Sigmoid colon (tissue), 7 donors: ENCODE measurements around the gene NIPA2. TPM values are rescaled to one million over a fixed set of nuclear protein-coding genes. Genes with fewer than 3 reads are reported as not detected.

Experiments used
- DNase-seq: peaks from one replicate; pipeline ENCODE4 v3.0.0-alpha.2; 2019
- H3K27ac ChIP-seq, 4 donors: fragments of 200-600 bp; sonication (generic); one replicate each; pipeline ENCODE4 v1.5.1; 2016 to 2019; ENCODE audit warnings: mild to moderate bottlenecking in 1 of 4
- H3K27me3 ChIP-seq, 3 donors: fragments of 200-600 bp; sonication (generic); one replicate each; pipeline ENCODE4 v1.5.1; 2019; ENCODE audit warnings: mild to moderate bottlenecking in 1 of 3
- H3K36me3 ChIP-seq, 4 donors: fragments of 200-600 bp; sonication (generic); one replicate each; pipeline ENCODE4 v1.5.1; 2016 to 2019
- H3K4me1 ChIP-seq, 4 donors: fragments of 200-600 bp; sonication (generic); one replicate each; pipeline ENCODE4 v1.5.1; 2017 to 2019
- H3K4me3 ChIP-seq, 4 donors: fragments of 200-600 bp; sonication (generic); one replicate each; pipeline ENCODE4 v1.5.1; 2017 to 2019; ENCODE audit warnings: mild to moderate bottlenecking in 2 of 4, moderate library complexity in 1 of 4
- H3K9me3 ChIP-seq, 4 donors: fragments of 200-600 bp in 3 of 4; sonication (generic) in 3 of 4; one replicate each; pipeline versions ENCODE4 v1.5.1 to v1.6.1; 2013 to 2019
- EP300 ChIP-seq, 4 donors: sonication (generic); formaldehyde crosslinking; IDR thresholded peaks; one replicate each; pipeline ENCODE4 v1.6.1; 2017; ENCODE audit warnings: antibody characterized with exemption in 4 of 4
- POLR2A ChIP-seq, 2 donors: fragments of 450-650 bp; IDR thresholded peaks; one replicate each; pipeline ENCODE4 v1.6.1; 2016; ENCODE audit warnings: antibody characterized with exemption in 2 of 2, mild to moderate bottlenecking in 2 of 2, moderate library complexity in 2 of 2
- POLR2AphosphoS5 ChIP-seq, 4 donors: sonication (generic); formaldehyde crosslinking; IDR thresholded peaks; one replicate each; pipeline ENCODE4 v1.6.1; 2017; ENCODE audit warnings: antibody characterized with exemption in 4 of 4
- WGBS, 2 donors: extraction: QIAGEN DNeasy Blood & Tissue Kit; methylation state at CpG; one replicate each; pipeline ENCODE4 v1.1.7; 2013; 5-methylcytosine and 5-hydroxymethylcytosine counted together
- intact Hi-C: fragments of 100-400 bp; cut with DNase I; formaldehyde crosslinking; loops from one replicate; pipeline ENCODE4 v1.15.1; 2023
- polyA plus RNA-seq, 3 donors: library from polyadenylated mRNA; stranded (reverse); fragments of 200-250 nt; gene quantifications; one replicate each; pipeline ENCODE4 v1.2.3, GENCODE V29; 2013
- total RNA-seq, 4 donors: library from RNA; depleted of rRNA; stranded (reverse); fragments of >200 nt; gene quantifications; one replicate each; pipeline ENCODE4 v1.1.0, GENCODE V29; 2016
- TF ChIP-seq, protein P1 (sequence below), 4 experiments: fragments of 450-650 bp in 3 of 4; fragments of 200-600 bp in 1 of 4; IDR thresholded peaks; one replicate each; pipeline ENCODE4 v1.5.1; 2016 to 2019; ENCODE audit warnings: antibody characterized with exemption in 4 of 4, mild to moderate bottlenecking in 3 of 4, moderate library complexity in 2 of 4
- donor health status: healthy with polysubstance abuse.
- donor health status: Bipolar disorder and iron deficiency.
- donor health status: healthy.

The NIPA2 gene
- total and polyA plus RNA-seq, 7 donors = 15.0 to 47.1 (median 25.5) TPM

DNA sequence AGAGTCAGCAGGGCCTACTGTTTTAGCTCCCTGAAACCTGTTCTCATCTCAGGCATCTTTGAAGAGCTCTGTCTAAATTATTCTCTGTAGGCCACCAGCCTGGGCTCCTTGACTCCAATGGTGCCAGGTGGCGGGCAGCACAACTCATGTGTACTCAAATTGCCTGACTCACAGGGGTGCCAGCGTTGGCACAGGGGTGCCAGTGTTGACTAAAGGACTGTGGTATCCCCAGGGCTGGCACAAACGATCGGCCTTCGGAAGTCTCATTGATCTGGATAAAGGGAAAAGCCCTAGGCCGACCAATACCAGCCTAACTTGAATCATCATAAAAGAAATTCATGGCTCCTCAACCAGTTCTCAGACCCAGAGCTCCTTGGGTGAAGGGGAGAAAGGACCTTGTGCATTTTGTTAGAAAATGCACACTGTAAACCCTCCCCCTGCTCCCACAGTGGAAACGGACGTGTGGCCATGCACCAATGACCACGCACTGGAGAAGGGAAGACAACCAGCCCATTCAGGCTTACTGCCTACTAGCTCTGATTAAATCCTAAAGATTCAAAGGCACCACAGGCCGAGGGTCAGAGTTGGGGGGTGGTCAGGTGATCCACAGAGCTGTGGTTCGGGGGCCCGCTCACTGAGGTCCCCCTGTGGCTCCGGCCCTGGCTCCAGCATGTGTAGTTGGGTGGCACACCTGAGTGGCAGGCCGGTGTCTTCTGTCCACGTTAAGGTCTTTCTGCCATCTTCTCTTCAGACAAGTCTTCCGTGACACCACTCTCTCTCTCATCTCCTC lies 68.9 kb downstream of the NIPA2 start:
- no peak for DNase-seq
- WGBS, 2 donors = 89 to 96% methylated on average over 16 of the region's 16 CpGs
- intact Hi-C loops = no loop called here
- no peak overlapping the region for H3K27ac ChIP-seq
- TF ChIP-seq POLR2AphosphoS5 (IDR thresholded peaks at IDR 0.05) = no peak
- no peak for TF ChIP-seq EP300 (IDR thresholded peaks at IDR 0.05)
- TF ChIP-seq, protein P1, sequence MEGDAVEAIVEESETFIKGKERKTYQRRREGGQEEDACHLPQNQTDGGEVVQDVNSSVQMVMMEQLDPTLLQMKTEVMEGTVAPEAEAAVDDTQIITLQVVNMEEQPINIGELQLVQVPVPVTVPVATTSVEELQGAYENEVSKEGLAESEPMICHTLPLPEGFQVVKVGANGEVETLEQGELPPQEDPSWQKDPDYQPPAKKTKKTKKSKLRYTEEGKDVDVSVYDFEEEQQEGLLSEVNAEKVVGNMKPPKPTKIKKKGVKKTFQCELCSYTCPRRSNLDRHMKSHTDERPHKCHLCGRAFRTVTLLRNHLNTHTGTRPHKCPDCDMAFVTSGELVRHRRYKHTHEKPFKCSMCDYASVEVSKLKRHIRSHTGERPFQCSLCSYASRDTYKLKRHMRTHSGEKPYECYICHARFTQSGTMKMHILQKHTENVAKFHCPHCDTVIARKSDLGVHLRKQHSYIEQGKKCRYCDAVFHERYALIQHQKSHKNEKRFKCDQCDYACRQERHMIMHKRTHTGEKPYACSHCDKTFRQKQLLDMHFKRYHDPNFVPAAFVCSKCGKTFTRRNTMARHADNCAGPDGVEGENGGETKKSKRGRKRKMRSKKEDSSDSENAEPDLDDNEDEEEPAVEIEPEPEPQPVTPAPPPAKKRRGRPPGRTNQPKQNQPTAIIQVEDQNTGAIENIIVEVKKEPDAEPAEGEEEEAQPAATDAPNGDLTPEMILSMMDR (IDR thresholded peaks at IDR 0.05) = no peak
- TF ChIP-seq POLR2A (IDR thresholded peaks at IDR 0.05) = no peak
- no peaks in the 10 kb centered on the region for H3K27me3 ChIP-seq
- no peaks in the 10 kb centered on the region for H3K4me1 ChIP-seq
- H3K36me3 ChIP-seq = peaks cover 40 to 79% (median 66%) of the 10 kb centered on the region in 4 donors
- H3K4me3 ChIP-seq = no peak overlapping the region
- no peaks in the 10 kb centered on the region for H3K9me3 ChIP-seq

DNA sequence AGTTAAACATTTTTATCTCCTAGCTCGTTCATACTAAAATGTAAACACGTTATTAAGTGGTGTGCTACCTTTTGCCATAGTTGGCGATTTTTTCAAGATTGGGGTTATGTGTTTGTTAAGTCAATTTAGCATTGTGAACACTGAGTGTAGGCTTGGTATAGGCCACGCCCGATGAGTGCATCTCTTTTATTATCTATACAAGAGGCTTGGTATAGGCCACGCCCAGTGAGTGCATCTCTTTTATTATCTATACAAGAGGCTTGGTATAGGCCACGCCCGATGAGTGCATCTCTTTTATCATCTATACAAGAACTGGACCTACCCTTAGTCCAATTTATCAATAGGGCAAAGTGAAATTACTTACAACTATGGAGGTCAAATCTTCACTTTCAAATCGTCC lies 70.4 kb downstream of the NIPA2 start:
- intact Hi-C loops = no loop called here
- no peaks in the 10 kb centered on the region for H3K27me3 ChIP-seq
- H3K36me3 ChIP-seq = peaks cover 40 to 77% (median 59%) of the 10 kb centered on the region in 4 donors
- no peak overlapping the region for H3K4me3 ChIP-seq
- 81 to 94% methylated on average over 9 of the region's 9 CpGs for WGBS, 2 donors
- H3K4me1 ChIP-seq = no peaks in the 10 kb centered on the region
- TF ChIP-seq POLR2AphosphoS5 (IDR thresholded peaks at IDR 0.05) = no peak
- TF ChIP-seq, protein P1 (IDR thresholded peaks at IDR 0.05) = no peak
- no peak for DNase-seq
- H3K27ac ChIP-seq = no peak overlapping the region
- H3K9me3 ChIP-seq = no peaks in the 10 kb centered on the region

DNA sequence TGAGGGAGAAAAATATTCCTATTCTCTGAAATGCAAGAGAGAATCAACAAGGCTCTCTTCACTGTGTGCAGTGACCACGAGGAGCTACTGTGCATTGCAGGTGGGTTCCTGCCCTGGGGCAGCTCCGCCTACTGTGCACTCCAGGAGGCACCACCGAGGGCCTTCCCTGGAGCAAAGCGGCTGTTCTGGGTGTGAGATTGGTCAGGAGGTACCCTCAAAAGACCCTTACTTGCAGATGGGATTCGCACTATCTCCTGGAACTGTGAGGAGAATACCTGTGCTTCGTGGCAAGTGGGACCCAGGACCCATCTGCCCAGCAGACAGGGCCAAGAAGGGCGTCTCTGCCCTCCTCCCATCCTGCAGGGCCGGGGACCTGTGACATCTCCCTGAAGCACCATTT lies 72.8 kb downstream of the NIPA2 start:
- TF ChIP-seq, protein P1 (IDR thresholded peaks at IDR 0.05) = no peak
- H3K4me1 ChIP-seq = no peaks in the 10 kb centered on the region
- WGBS, 2 donors = 87 to 93% methylated on average over 8 of the region's 8 CpGs
- intact Hi-C loops = no loop called here
- DNase-seq = no peak
- no peak overlapping the region for H3K4me3 ChIP-seq
- no peaks in the 10 kb centered on the region for H3K27me3 ChIP-seq
- H3K9me3 ChIP-seq = no peaks in the 10 kb centered on the region
- H3K27ac ChIP-seq = no peak overlapping the region
- peaks cover 46 to 95% (median 70%) of the 10 kb centered on the region in 4 donors for H3K36me3 ChIP-seq

DNA sequence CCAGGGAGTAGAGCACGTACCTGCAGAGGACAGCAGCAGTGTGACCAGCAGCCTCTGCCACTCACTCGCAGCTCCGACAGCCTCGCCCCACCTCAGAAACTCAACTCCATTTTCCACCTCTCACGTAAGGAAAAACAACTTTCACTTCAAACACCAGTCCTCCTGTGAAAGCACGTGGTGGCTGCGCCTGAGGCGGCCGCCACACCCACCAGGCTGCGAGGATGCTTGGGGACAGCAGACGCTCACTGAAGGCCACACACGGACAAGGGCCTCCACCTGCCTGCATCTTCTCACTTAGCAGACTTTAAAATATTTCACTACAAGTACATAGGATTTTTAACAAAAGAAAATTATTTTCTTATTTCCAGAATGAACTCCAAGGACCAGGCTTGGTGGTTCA lies 73.8 kb downstream of the NIPA2 start:
- Histone ChIP-seq H3K4me3 (no peak overlapping the region), H3K36me3 (peaks cover 51 to 97% (median 68%) of the 10 kb centered on the region in 4 donors), H3K9me3 (no peaks in the 10 kb centered on the region), H3K27me3 (no peaks in the 10 kb centered on the region), H3K27ac (no peak overlapping the region), H3K4me1 (no peaks in the 10 kb centered on the region)
- WGBS, 2 donors = 94 to 95% methylated on average over 12 of the region's 12 CpGs
- intact Hi-C loops = no loop called here
- DNase-seq = no peak
- TF ChIP-seq, protein P1 (IDR thresholded peaks at IDR 0.05) = no peak
- TF ChIP-seq EP300 (IDR thresholded peaks at IDR 0.05) (no peak), POLR2AphosphoS5 (IDR thresholded peaks at IDR 0.05) (no peak), POLR2A (IDR thresholded peaks at IDR 0.05) (no peak)
